HG03175 (cell line): ENCODE measurements around the gene TRIM22.
"Not testable (repeated sequence)": the region's sequence is repeated elsewhere in the genome, so short reads cannot be mapped to it uniquely, and the experiment has no call there.

Experiments
- ATAC-seq: cut with Tn5 transposase; IDR thresholded peaks from one replicate; pipeline ENCODE4 v1.9.1; 2021; ENCODE audit warnings: mild to moderate bottlenecking, moderate library complexity; ENCODE audit not compliant: unreplicated experiment

TRIM22 gene

DNA sequence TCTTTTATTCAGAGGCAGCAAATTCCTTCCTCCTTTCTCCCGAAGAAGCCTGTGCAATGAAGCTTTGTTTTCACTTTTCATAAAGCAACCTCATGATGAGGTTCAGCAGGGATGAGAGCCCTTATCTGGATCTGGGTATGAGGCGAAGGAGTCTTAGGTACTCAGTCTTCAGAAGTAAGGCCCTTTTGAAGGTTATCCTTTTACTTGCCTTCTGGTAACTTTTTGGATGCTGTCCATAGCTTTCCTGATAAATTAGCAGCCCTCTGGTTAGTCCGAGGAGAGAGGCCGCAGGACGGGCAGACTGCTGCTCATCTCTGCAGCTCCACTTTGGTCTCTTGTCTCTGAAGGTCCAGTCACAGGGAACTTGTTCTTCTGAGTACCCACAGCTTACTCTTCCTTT is 1.1 kb downstream of the TRIM22 start:
- no peak for ATAC-seq

DNA sequence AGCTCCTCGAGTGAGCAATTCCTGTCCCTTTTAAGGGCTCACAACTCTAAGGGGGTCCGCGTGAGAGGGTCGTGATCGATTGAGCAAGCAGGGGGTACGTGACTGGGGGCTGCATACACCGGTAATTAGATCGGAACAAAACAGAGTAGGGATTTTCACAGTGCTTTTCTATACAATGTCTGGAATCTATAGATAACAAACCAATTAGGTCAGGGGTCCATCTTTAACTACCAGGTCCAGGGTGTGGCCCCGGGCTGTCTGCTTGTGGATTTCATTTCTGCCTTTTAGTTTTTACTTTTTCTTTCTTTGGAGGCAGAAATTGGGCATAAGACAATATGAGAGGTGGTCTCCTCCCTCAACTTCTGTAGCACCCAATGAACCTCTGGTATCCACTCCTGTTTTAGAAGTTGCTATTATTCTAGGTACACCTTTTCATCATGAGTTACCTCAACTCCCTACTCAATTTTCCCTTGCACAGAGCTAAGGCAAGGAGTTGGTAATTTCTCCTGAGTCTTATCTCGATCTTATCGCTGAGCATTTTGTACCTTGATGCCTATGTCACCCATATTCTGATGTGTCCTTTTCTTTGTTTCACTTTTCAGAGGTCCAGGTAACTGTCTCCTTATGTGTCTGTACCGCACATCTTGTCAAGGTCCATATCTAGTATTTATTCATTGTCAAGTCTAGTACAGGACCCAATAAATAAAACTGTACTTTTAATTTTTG is 1.8 kb downstream of the TRIM22 start:
- ATAC-seq = not testable (repeated sequence)

DNA sequence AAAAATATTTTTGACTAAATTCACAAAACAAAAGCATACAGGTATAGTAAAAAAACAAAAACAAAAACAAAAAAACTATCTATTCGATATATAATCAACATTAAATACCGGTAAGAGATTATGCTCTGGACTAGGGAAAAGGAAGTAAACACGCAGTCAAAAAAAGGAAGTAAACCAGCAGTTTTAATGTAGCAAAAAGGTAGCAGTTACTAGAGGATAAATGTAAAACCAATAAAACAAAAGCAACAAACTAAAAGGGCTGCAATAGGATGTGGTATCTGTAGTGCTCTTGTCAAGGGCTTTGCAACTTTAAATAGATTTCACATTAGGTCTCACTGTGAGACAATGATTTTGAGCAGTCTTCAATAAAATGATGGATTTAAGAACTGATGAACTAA is 2.4 kb downstream of the TRIM22 start:
- no peak for ATAC-seq

DNA sequence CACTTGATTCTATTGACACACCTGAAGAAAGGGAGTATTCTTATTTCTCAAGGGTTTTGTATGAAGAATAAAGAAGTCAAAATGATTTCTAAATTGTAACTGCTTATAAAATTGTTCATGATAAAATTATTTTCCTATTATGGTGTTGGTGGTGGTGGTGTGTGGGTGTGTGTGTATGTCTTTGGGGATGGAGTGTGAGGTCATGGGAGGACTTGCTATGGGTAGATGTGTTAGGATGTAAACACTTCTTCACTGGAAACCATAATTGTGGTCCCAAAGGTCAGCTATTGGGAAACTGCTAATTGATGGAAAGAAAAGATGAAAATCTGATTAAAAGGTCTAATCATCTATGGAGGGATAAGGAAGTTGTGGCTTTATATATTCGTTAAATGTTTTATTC is 5.1 kb downstream of the TRIM22 start:
- ATAC-seq = no peak

DNA sequence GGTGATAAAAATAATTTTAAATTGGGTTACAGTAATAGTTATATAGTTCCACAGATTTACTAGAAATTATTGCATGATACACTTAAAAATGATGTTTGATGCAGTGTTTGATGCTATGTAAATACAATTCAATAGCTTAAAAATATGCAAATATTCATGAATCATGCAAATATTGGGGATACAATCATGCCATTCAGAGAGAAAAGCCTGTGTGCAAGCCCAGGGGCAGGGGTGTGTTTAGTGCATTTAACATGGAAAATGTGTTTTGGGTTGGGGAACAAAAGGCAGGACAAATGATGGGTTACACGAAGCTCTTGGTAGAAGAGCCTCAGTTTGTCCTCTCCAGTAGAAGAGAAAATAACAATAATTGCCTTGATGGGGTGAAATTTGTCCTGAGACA is 6.0 kb downstream of the TRIM22 start:
- ATAC-seq = no peak

DNA sequence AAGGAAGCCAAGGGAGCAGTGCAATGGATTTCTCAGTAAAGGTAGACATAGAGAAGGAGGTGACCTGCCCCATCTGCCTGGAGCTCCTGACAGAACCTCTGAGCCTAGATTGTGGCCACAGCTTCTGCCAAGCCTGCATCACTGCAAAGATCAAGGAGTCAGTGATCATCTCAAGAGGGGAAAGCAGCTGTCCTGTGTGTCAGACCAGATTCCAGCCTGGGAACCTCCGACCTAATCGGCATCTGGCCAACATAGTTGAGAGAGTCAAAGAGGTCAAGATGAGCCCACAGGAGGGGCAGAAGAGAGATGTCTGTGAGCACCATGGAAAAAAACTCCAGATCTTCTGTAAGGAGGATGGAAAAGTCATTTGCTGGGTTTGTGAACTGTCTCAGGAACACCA is 6.6 kb downstream of the TRIM22 start:
- ATAC-seq = no peak

DNA sequence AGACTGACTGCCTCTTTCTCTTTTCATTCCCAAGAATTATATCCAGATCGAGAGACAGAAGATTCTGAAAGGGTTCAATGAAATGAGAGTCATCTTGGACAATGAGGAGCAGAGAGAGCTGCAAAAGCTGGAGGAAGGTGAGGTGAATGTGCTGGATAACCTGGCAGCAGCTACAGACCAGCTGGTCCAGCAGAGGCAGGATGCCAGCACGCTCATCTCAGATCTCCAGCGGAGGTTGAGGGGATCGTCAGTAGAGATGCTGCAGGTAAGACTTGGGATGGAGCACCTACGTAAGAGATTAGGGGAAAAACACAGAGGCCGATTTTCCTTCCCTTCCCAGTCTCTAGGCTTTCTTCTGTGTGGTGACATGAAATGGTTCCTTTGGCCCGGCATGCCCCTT is 8.7 kb downstream of the TRIM22 start:
- no peak for ATAC-seq

DNA sequence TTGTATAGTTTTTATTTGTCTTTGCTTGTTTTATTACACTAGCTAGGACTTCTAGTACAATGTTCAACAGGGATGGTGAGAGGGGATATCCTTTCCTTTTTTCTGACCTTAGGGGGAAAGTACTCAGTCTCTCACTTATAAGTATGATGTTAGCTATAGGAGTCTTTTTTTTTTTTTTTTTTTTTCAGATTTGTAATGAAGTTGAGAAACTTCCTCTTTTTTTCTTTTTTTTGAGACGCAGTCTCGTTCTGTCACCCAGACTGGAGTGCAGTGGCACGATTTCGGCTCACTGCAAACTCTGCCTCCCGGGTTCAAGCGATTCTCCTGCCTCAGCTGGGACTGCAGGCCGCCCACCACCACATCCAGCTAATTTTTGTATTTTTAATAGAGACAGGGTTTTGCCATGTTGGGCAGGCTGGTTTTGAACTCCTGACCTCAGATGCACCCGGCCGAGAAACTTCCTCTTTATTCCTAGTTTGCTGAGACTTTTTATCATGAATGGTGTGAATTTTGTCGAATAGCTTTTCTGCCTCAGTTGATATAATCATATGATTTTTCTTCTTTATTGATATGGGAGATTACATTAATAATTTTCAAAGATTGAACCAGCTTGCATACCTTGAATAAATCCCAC is 10.9 kb downstream of the TRIM22 start:
- no peak for ATAC-seq

DNA sequence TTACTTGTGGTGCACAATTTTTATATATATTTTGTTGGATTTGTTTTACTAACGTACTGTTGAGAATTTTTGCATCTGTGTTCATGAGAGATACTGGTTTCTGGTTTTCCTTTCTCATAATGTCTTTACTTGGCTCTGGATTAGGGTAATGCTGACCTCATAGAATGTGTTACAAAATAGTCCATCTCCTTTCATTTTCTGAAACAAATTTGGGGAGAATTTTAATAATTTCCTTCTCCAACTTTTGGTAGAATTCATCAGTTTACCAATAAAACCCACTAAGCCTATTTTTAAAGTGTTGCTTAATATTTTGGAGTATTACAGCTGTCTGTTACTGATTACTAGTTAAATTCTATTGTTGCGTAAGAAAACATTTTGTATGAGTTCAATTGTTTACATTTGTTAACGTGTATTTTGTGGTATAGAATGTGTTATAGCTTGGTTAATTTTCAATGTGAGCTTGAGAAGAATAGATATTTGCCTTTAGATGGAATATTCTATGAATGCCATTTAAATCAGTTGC is 11.5 kb downstream of the TRIM22 start:
- ATAC-seq = no peak

DNA sequence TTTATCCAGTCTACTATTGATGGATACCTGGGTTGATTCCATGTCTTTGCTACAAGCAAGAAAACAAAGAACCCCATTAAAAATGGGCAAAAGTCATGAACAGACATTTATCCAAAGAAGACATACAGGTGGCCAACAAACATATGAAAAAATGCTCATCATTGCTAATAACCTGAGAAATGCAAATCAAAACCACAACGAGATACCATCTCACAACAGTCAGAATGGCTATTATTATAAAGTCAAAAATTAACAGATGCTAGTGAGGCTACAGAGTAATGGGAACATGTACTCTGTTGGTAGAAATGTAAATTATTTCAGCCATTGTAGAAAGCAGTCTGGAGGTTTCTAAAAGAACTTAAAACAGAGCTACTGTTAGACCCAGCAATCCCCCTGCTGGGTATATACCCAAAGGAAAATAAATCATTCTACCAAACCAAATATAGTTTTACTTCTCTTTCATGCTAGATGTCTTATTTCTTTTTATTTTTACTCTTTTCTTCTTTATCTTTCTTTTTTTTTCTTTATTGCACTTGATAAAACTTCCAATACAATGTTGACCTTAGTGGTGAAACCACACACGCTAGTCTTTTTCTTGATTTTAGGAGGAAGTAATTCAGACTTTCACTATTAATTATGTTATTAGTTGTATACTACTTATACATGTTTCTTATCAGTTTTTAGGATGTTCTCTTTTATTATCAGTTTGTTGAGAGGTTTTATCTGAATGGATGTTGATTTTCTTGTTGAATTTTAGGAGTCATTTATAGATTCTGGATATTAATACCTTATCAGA is 14.3 kb downstream of the TRIM22 start:
- ATAC-seq = peak; percentile 78

DNA sequence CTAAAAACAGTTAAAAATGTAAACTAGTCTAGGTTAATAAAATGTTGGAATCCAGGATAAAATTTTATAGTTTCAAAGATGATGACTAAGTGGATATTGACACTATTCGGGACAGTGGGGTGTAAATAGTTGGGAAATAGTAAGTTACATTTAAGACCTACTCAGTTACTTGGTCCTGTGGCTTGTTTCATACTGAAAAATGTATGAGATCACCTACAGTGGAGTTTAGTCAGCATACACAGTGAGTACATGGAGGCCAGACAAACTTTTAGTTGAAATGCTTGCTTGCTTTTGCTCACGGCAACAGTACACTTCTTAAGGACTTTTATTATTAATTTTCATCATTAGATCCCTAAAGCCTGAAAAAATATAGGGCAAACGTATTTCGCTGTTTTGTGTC is 16.1 kb downstream of the TRIM22 start:
- no peak for ATAC-seq

DNA sequence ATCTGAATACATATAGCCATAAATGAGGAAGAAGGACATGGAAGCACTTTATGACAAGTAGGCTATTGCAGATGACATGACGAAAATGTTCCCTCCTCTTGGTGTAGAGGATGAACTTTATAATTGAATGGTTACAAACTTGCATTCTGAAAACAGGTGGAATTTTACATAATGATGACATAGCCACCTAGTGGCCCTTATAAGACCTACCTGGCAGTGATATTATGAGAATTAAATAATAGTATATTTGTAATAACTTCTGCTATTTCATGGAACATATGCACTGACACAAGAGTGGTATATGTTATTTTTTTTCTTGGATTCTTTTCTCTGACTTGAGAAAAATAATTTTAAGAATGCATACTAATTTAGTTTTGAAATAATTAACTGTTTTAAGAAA is 22.9 kb downstream of the TRIM22 start:
- peak; percentile 78 for ATAC-seq

DNA sequence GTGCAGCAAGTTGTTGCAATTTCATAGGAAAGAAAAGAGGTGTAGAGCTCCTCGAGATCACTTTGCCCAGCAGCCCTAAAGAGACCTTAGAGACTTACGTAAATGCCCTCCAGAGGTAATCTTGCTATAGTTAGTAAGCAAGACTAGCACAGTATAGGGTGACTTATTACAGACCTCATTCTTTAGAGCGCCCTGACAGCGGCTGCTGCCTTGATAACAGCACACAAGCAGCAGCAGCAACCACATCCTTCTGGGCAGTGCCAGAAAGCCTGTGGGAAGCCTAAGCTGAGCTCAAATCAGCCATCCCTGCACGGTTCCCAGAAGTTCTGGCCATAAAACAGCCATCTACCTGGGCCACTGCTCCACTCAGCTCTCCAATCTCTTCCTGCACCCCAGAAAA is 24.1 kb downstream of the TRIM22 start:
- no peak for ATAC-seq

DNA sequence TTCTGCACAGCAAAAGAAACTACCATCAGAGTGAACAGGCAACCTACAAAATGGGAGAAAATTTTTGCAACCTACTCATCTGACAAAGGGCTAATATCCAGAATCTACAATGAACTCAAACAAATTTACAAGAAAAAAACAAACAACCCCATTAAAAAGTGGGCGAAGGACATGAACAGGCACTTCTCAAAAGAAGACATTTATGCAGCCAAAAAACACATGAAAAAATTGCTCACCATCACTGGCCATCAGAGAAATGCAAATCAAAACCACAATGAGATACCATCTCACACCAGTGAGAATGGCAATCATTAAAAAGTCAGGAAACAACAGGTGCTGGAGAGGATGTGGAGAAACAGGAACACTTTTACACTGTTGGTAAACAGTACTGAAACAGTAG is 26.9 kb downstream of the TRIM22 start:
- not testable (repeated sequence) for ATAC-seq

DNA sequence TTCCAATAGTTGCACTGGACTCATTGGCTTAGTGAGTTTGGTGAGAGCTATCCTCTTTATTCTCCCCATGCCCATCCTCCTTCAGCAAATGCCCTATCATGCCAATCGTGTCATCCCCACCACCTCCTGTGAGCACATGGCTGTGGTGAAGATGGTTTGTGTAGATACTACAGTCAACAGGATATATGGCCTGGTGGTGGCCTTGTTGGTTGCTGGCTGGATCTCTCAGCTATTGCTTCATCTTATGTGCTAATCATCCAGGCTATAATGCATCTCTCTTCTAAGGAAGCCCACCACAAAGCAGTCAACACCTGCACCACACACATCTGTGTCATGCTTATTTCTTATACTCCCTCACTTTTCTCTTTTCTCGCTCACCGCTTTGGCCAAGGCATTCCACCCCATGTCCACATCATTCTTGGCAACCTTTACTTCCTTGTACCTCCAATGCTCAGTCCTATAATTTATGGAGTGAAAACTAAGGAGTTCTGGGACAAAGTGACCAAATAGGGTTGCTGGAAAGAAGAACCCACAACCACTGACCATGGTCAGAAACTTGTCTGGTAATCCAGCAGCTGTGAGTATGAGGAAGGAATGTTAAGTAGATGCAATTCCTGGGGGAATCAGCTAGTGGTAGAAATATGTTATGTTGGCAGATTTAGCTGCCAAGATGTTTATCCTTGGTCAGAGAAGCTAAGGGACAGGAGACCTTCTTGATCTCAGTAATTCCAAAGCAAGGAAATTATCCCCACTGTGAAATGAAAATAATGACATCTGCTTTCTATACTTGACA is 30.3 kb downstream of the TRIM22 start:
- no peak for ATAC-seq

DNA sequence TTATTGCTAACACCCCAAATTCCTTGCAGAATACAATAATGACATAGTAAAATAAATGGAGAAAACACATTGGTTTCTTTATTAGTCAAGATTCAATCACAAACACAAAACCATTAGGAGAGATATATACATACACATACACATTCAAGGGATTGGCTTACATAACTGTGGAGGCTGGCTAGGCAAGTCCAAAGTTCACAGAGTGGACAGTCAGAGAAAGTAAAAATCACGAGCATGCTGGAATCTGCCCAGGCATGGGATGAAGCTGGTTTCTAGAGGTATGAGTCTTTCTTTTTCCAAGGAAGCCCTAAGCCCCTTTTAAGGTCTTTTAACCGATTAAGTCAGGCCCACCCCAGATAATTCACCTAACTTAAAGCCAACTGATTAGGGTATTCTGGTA is 33.0 kb downstream of the TRIM22 start:
- no peak for ATAC-seq

DNA sequence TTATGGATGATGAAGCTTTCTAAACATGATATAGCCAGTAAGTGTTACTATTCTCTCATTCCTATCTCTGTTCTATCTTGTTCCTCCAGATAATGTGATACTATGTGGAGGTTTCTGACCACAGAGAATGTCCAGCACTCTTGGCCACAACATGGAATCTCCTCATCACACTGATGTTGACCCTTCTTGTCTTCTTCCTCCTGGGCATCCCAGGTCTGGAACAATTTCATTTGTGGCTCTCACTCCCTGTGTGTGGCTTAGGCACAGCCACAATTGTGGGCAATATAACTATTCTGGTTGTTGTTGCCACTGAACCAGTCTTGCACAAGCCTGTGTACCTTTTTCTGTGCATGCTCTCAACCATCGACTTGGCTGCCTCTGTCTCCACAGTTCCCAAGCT is 36.8 kb downstream of the TRIM22 start:
- ATAC-seq = no peak

DNA sequence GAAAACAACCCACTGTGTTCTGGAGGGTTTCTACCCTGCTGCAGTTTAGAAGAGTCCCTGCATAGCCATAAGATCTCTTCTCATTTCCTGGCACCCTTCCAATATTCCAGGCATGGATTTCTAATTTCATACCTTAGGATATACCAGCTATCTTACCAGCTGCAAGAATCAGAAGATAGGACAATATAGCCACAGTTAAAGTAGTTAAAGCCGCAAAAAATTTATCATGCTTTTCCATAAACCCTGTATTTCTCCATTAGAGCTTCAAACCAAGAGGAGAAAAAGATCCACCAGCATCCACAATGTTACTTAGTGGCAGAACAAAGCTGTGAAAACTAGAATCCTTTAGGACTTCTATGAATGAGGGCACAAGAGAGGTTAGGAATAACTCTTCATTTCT is 38.1 kb downstream of the TRIM22 start:
- ATAC-seq = no peak

DNA sequence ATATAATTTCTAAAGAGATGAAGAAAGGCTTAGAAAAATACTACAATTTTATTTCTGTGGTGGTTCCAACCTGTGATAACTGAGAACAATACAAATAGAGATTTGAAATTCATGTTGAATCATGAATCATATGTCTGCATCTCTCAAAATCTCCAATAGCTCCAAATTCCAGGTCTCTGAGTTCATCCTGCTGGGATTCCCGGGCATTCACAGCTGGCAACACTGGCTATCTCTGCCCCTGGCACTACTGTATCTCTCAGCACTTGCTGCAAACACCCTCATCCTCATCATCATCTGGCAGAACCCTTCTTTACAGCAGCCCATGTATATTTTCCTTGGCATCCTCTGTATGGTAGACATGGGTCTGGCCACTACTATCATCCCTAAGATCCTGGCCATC is 46.8 kb downstream of the TRIM22 start, which contains the start of gene OR56B1:
Gene OR56B1, plus strand, starts transcription at position 53 of the 400 bp plus-strand sequence. Its CDS starts 69 bp downstream, at position 122.
- ATAC-seq = no peak

DNA sequence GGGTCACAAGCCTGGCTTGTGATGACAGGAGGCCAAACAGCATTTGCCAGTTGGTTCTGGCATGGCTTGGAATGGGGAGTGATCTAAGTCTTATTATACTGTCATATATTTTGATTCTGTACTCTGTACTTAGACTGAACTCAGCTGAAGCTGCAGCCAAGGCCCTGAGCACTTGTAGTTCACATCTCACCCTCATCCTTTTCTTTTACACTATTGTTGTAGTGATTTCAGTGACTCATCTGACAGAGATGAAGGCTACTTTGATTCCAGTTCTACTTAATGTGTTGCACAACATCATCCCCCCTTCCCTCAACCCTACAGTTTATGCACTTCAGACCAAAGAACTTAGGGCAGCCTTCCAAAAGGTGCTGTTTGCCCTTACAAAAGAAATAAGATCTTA is 47.5 kb downstream of the TRIM22 start:
- ATAC-seq = no peak
